Hepatocyte (in vitro differentiated cells): ENCODE measurements around the gene KIF4A. TPM values are rescaled to one million over a fixed set of nuclear protein-coding genes. Genes with fewer than 3 reads are reported as not detected.
"Not testable (repeated sequence)": the region's sequence is repeated elsewhere in the genome, so short reads cannot be mapped to it uniquely, and the experiment has no call there.

Source experiments
- DNase-seq: peaks from one replicate; pipeline ENCODE4 v3.0.0-alpha.2; 2016; ENCODE audit warnings: low spot score
- H2AFZ ChIP-seq: fragments of 200-600 bp; sonication (generic); 2 replicates; pipeline ENCODE4 v1.6.0; 2016; ENCODE audit warnings: antibody characterized with exemption, mild to moderate bottlenecking
- H3K27ac ChIP-seq: fragments of 200-600 bp; sonication (generic); 2 replicates; pipeline ENCODE4 v1.5.1; 2016; ENCODE audit warnings: mild to moderate bottlenecking
- H3K27me3 ChIP-seq: fragments of 200-600 bp; sonication (generic); 2 replicates; pipeline ENCODE4 v1.6.1; 2016
- H3K36me3 ChIP-seq: fragments of 200-600 bp; sonication (generic); replicated peaks from 2 replicates; pipeline ENCODE4 v1.5.1; 2016; ENCODE audit warnings: low read depth; ENCODE audit not compliant: insufficient read depth
- H3K4me1 ChIP-seq: fragments of 200-600 bp; sonication (generic); 2 replicates; pipeline ENCODE4 v1.5.1; 2016; ENCODE audit warnings: mild to moderate bottlenecking, moderate library complexity; ENCODE audit not compliant: insufficient read depth
- H3K4me2 ChIP-seq: fragments of 200-600 bp; sonication (generic); 2 replicates; pipeline ENCODE4 v1.6.0; 2016
- H3K4me3 ChIP-seq: fragments of 200-600 bp; sonication (generic); 2 replicates; pipeline ENCODE4 v1.5.1; 2016; ENCODE audit warnings: mild to moderate bottlenecking
- H3K79me2 ChIP-seq: fragments of 200-600 bp; sonication (generic); 2 replicates; pipeline ENCODE4 v1.6.0; 2017; ENCODE audit warnings: mild to moderate bottlenecking
- H3K9me2 ChIP-seq: fragments of 200-600 bp; sonication (generic); replicated peaks from 2 replicates; pipeline ENCODE4 v1.6.0; 2017; ENCODE audit warnings: mild to moderate bottlenecking; ENCODE audit not compliant: insufficient read depth
- H3K9me3 ChIP-seq: fragments of 200-600 bp; sonication (generic); 2 replicates; pipeline ENCODE4 v1.5.1; 2016; ENCODE audit warnings: low read depth, mild to moderate bottlenecking
- H4K20me1 ChIP-seq: fragments of 200-600 bp; sonication (generic); 2 replicates; pipeline ENCODE4 v1.6.0; 2016; ENCODE audit warnings: mild to moderate bottlenecking; ENCODE audit not compliant: insufficient read depth, poor library complexity, severe bottlenecking
- EZH2 ChIP-seq: fragments of 200-600 bp; sonication (generic); IDR thresholded peaks from 2 replicates; pipeline ENCODE4 v1.6.1; 2016; ENCODE audit warnings: antibody characterized with exemption, mild to moderate bottlenecking, borderline replicate concordance
- EZH2phosphoT487 ChIP-seq: fragments of 200-600 bp; sonication (generic); IDR thresholded peaks from one replicate; pipeline ENCODE4 v1.6.1; 2018; ENCODE audit warnings: antibody characterized with exemption, mild to moderate bottlenecking, low read depth, moderate library complexity; ENCODE audit not compliant: unreplicated experiment, severe bottlenecking
- WGBS: methylation state at CpG from one replicate; pipeline ENCODE4 v1.1.6; 2016; ENCODE audit warnings: low lambda C conversion rate; ENCODE audit errors: missing lambda C conversion rate; 5-methylcytosine and 5-hydroxymethylcytosine counted together
- polyA plus RNA-seq: library from polyadenylated mRNA; unstranded; fragments of >200 nt; fragmentation: Nextera tagmentation; extraction: Ambion mirVana; gene quantifications from 2 replicates; pipeline ENCODE4 v1.2.1, GENCODE V29; 2016
- total RNA-seq: library from RNA; depleted of rRNA; stranded (reverse); fragments of >200 nt; gene quantifications from 2 replicates; pipeline ENCODE4 v1.2.3, GENCODE V29; 2014
- TF ChIP-seq, protein P1 (sequence below): fragments of 200-600 bp; sonication (generic); IDR thresholded peaks from 2 replicates; pipeline ENCODE4 v1.5.1; 2016; ENCODE audit warnings: antibody characterized with exemption, mild to moderate bottlenecking; ENCODE audit not compliant: poor library complexity

The KIF4A gene, protein sequence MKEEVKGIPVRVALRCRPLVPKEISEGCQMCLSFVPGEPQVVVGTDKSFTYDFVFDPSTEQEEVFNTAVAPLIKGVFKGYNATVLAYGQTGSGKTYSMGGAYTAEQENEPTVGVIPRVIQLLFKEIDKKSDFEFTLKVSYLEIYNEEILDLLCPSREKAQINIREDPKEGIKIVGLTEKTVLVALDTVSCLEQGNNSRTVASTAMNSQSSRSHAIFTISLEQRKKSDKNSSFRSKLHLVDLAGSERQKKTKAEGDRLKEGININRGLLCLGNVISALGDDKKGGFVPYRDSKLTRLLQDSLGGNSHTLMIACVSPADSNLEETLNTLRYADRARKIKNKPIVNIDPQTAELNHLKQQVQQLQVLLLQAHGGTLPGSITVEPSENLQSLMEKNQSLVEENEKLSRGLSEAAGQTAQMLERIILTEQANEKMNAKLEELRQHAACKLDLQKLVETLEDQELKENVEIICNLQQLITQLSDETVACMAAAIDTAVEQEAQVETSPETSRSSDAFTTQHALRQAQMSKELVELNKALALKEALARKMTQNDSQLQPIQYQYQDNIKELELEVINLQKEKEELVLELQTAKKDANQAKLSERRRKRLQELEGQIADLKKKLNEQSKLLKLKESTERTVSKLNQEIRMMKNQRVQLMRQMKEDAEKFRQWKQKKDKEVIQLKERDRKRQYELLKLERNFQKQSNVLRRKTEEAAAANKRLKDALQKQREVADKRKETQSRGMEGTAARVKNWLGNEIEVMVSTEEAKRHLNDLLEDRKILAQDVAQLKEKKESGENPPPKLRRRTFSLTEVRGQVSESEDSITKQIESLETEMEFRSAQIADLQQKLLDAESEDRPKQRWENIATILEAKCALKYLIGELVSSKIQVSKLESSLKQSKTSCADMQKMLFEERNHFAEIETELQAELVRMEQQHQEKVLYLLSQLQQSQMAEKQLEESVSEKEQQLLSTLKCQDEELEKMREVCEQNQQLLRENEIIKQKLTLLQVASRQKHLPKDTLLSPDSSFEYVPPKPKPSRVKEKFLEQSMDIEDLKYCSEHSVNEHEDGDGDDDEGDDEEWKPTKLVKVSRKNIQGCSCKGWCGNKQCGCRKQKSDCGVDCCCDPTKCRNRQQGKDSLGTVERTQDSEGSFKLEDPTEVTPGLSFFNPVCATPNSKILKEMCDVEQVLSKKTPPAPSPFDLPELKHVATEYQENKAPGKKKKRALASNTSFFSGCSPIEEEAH
- total RNA-seq: 4.8 and 6.4 TPM in 2 replicates
- 4.0 and 4.2 TPM in 2 replicates for polyA plus RNA-seq

DNA sequence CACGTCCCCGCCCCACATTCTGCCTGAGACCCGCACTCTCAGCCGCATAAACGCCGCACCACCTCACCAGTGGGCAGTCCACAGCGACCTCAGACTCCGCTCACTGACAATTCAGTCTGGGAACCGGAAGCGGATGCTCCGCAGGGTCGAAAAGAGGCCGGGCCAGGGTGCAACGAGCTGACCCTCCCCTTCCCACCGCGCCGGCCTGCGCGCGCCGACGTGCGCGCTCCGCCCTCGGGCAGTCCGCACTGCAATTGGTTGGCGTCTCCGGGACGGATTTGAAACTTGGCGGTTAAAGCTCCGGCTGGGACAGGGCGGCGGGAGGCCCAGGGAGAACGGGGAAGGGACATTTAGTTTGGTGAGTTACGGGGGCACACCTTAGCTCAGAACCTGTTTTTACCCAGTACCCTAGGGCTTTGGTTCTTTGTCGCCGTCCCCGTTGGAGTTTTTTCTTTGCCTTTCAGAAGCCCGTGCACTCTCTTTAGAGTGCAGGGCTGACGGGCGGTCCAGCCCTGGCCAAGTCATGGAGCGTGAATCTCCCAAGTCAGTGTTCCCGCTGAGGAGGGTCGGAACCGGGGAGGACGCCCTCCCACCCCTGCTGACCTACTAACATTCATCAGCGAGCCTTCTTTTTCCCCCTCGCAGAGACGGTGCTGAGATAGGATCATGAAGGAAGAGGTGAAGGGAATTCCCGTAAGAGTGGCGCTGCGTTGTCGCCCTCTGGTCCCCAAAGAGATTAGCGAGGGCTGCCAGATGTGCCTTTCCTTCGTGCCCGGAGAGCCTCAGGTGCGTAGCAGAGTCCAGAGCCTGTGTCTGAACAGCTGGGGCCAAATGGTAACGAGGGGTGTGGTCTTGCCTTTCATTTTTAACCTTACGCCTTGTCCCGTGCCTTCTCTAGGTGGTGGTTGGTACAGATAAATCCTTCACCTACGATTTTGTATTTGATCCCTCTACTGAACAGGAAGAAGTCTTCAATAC, at the start of gene KIF4A, which contains the start of gene PDZD11:
Gene KIF4A (plus strand): TSS at position 312 of the 978 bp plus-strand sequence. CDS start 355 bp downstream, at position 667.
Gene PDZD11 (minus strand): TSS at position 135 of the 978 bp plus-strand sequence. CDS start 586 bp downstream, outside the sequence.
- Histone ChIP-seq H3K9me3 (no peaks in the 10 kb centered on the region), H3K9me2 (no peaks in the 10 kb centered on the region), H3K4me2 (peak within 1 kb of the TSS; percentile 81), H3K4me1 (no peaks in the 10 kb centered on the region), H3K4me3 (peak within 1 kb of the TSS; percentile 55), H3K27ac (peak within 1 kb of the TSS; percentile 41), H3K79me2 (peaks cover 2% of the 10 kb centered on the region), H3K27me3 (no peaks in the 10 kb centered on the region), H3K36me3 (no peaks in the 10 kb centered on the region), H2AFZ (peak within 1 kb of the TSS; percentile 78), H4K20me1 (no peaks in the 10 kb centered on the region)
- DNase-seq: peak; percentile 89
- WGBS: 28% methylated on average over 62 of the region's 62 CpGs
- TF ChIP-seq, protein P1, sequence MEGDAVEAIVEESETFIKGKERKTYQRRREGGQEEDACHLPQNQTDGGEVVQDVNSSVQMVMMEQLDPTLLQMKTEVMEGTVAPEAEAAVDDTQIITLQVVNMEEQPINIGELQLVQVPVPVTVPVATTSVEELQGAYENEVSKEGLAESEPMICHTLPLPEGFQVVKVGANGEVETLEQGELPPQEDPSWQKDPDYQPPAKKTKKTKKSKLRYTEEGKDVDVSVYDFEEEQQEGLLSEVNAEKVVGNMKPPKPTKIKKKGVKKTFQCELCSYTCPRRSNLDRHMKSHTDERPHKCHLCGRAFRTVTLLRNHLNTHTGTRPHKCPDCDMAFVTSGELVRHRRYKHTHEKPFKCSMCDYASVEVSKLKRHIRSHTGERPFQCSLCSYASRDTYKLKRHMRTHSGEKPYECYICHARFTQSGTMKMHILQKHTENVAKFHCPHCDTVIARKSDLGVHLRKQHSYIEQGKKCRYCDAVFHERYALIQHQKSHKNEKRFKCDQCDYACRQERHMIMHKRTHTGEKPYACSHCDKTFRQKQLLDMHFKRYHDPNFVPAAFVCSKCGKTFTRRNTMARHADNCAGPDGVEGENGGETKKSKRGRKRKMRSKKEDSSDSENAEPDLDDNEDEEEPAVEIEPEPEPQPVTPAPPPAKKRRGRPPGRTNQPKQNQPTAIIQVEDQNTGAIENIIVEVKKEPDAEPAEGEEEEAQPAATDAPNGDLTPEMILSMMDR: no peak
- TF ChIP-seq EZH2 (no peak), EZH2phosphoT487 (no peak)

DNA sequence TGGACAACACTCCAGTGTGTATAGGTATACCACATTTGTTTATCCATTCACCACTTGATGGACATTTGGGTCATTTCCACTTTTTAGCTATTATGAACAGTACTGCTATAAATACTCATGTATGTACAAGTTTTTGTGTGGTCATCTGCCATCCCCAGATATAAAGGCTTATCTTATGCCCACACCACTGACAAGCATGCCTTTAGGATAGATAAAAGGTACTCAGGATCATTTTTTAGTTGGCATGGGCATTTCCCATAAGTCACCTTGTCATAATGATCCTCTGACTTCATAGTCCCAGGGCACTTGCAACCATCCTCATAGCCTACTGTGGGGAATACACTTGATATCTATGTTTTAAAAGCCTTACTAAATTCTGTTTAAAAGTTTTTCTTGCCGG, 49.2 kb upstream of the KIF4A start:
- Histone ChIP-seq H3K79me2 (no peaks in the 10 kb centered on the region), H3K4me1 (no peaks in the 10 kb centered on the region), H3K36me3 (no peaks in the 10 kb centered on the region), H3K27ac (no peak overlapping the region), H3K4me2 (no peak overlapping the region), H3K27me3 (no peaks in the 10 kb centered on the region), H2AFZ (no peak overlapping the region), H3K9me3 (no peaks in the 10 kb centered on the region), H3K9me2 (no peaks in the 10 kb centered on the region), H4K20me1 (no peaks in the 10 kb centered on the region), H3K4me3 (no peak overlapping the region)
- 92% methylated on average over 1 of the region's 1 CpG for WGBS
- DNase-seq: no peak
- TF ChIP-seq, protein P1: no peak
- TF ChIP-seq EZH2: no peak
- TF ChIP-seq EZH2phosphoT487: no peak

DNA sequence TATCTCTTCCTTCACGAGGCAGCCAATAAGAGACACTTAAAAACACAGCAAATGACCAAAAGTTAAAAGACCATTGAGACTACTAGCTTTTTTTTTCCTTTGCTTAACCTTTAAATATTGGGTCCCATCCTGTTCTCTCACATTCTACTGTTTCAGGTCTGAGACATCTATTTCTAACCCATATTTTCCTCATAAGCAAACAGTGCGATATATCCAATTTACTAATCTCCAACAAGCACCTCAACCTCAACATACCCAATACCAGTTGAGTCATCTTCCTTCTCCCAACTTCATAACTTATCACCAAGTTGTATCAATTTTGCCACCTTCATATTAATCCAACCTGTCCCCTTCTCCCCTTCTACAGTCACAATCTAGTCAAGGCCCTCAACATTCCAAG, 48.4 kb upstream of the KIF4A start:
- H3K4me1 ChIP-seq: no peaks in the 10 kb centered on the region
- H3K36me3 ChIP-seq: no peaks in the 10 kb centered on the region
- H3K27ac ChIP-seq: no peak overlapping the region
- no peaks in the 10 kb centered on the region for H3K9me3 ChIP-seq
- 81% methylated on average over 2 of the region's 2 CpGs for WGBS
- no peak overlapping the region for H3K4me2 ChIP-seq
- no peak for DNase-seq
- TF ChIP-seq, protein P1: no peak
- TF ChIP-seq EZH2phosphoT487 (no peak), EZH2 (no peak)
- H3K79me2 ChIP-seq: no peaks in the 10 kb centered on the region
- H2AFZ ChIP-seq: no peak overlapping the region
- no peak overlapping the region for H3K4me3 ChIP-seq
- no peaks in the 10 kb centered on the region for H3K27me3 ChIP-seq
- H3K9me2 ChIP-seq: no peaks in the 10 kb centered on the region
- H4K20me1 ChIP-seq: no peaks in the 10 kb centered on the region

DNA sequence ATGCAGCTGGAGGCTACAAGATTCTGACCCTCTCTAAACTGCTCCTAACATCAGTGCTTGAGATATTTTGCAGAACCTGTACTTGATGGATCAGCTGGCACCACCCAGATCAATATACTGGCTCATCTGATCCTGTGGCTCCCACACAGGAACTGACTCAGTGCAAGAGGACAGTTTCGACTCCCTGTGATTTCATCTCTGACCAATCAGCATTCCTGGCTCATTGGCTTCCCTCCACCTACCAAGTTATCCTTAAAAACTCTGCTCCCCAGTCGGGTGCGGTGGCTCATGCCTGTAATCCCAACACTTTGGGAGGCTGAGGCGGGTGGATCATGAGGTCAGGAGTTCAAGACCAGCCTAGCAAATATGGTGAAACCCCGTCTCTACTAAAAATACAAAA, 46.3 kb upstream of the KIF4A start:
- not testable (repeated sequence) for H4K20me1 ChIP-seq

More for the DNA sequence above, 46.3 kb upstream of the KIF4A start:
- H3K4me1 ChIP-seq, H3K9me3 ChIP-seq, H2AFZ ChIP-seq, H3K79me2 ChIP-seq, H3K4me2 ChIP-seq, H3K9me2 ChIP-seq, H3K4me3 ChIP-seq, H3K36me3 ChIP-seq, H3K27me3 ChIP-seq, H3K27ac ChIP-seq, DNase-seq: not testable (repeated sequence)
- WGBS: 66% methylated on average over 5 of the region's 5 CpGs
